ENCODE measurements around the gene SAMD4B. TPM values are rescaled to one million over a fixed set of nuclear protein-coding genes. Genes with fewer than 3 reads are reported as not detected.

SAMD4B gene
- polyA plus RNA-seq, 10 donors: 62.5 to 92.8 (median 68.9) TPM

- DNase-seq: no peak
These were observed 65.1 kb downstream of the SAMD4B start for GRCh38 chr19:39407410-39407659.

- no peak for DNase-seq
These were observed 65.6 kb downstream of the SAMD4B start for GRCh38 chr19:39407660-39408391.

- peak in 1 of 3 donors; percentile 62 for DNase-seq
These were observed 66.4 kb downstream of the SAMD4B start for GRCh38 chr19:39408392-39409207.

- peak in 2 of 3 donors; percentile 87 to 91 for DNase-seq
These were observed 67.2 kb downstream of the SAMD4B start for GRCh38 chr19:39409208-39410016.

GRCh38 chr19:39410017-39410830 lies 68.0 kb downstream of the SAMD4B start:
- peak in 2 of 3 donors; percentile 73 to 81 for DNase-seq

- DNase-seq: no peak
These were observed 68.5 kb downstream of the SAMD4B start for GRCh38 chr19:39410831-39411080.

- DNase-seq: peak in 2 of 3 donors; percentile 70 to 79
These were observed 69.0 kb downstream of the SAMD4B start for GRCh38 chr19:39411081-39411831.

- DNase-seq: peak; percentile 92 to 96 (median 93)
These were observed 69.5 kb downstream of the SAMD4B start for GRCh38 chr19:39411832-39412099.

- DNase-seq: peak; percentile 99 to 100 (median 100)
These were observed 70.1 kb downstream of the SAMD4B start, which contains the start of gene PLEKHG2 for GRCh38 chr19:39412100-39412866. TSS of gene PLEKHG2 (plus strand) at chr19:39412669. CDS start at chr19:39414087, 1,418 bp downstream.

- peak in 1 of 3 donors; percentile 90 for DNase-seq
These were observed 70.6 kb downstream of the SAMD4B start for GRCh38 chr19:39412867-39413271.

GRCh38 chr19:39413272-39413910 lies 71.2 kb downstream of the SAMD4B start:
- DNase-seq: peak in 2 of 3 donors; percentile 82 to 92

GRCh38 chr19:39413911-39414608 lies 71.8 kb downstream of the SAMD4B start:
- DNase-seq: no peak

GRCh38 chr19:39415111-39416046 lies 73.2 kb downstream of the SAMD4B start:
- DNase-seq: no peak

- DNase-seq: no peak
These were observed 74.2 kb downstream of the SAMD4B start for GRCh38 chr19:39416152-39417120.

GRCh38 chr19:39417463-39418181 lies 75.4 kb downstream of the SAMD4B start:
- DNase-seq: no peak

- DNase-seq: no peak
These were observed 76.8 kb downstream of the SAMD4B start for GRCh38 chr19:39419003-39419402.
